Calu3 (cell line): ENCODE measurements around the gene PCBP2. TPM values are rescaled to one million over a fixed set of nuclear protein-coding genes. Genes with fewer than 3 reads are reported as not detected.

Experiments
- BruUV-seq: library from RNA; stranded (reverse); fragments of 400-500 nt; replicated peaks from 2 replicates; lab custom pipeline; 2021; lab: Mats Ljungman, UMichigan
- CTCF ChIA-PET: fragments of 300-600 bp; sonication (Branson Sonifier 250); formaldehyde crosslinking; loops from one replicate; lab custom pipeline; 2022; ENCODE audit warnings: antibody characterized with exemption; lab: Charles Lee
- DNase-seq: peaks from one replicate; pipeline ENCODE4 v3.0.0; 2022
- H3K27ac Mint-ChIP-seq: one replicate; pipeline ENCODE4 v1.8.0; 2022; ENCODE audit warnings: mixed read lengths; ENCODE audit not compliant: unreplicated experiment
- H3K27me3 Mint-ChIP-seq: one replicate; pipeline ENCODE4 v1.8.0; 2022; ENCODE audit warnings: mixed read lengths; ENCODE audit not compliant: unreplicated experiment
- H3K36me3 Mint-ChIP-seq: one replicate; pipeline ENCODE4 v1.8.0; 2022; ENCODE audit warnings: mild to moderate bottlenecking, moderate library complexity, mixed read lengths; ENCODE audit not compliant: insufficient read depth, unreplicated experiment
- H3K4me1 Mint-ChIP-seq: one replicate; pipeline ENCODE4 v1.8.0; 2022; ENCODE audit warnings: mild to moderate bottlenecking, low read depth, mixed read lengths; ENCODE audit not compliant: unreplicated experiment
- H3K4me3 Mint-ChIP-seq: one replicate; pipeline ENCODE4 v1.8.0; 2022; ENCODE audit warnings: mild to moderate bottlenecking, low read depth, moderate library complexity, mixed read lengths; ENCODE audit not compliant: unreplicated experiment
- H3K9me3 Mint-ChIP-seq: one replicate; pipeline ENCODE4 v1.8.0; 2022; ENCODE audit warnings: low read depth, mixed read lengths; ENCODE audit not compliant: unreplicated experiment
- intact Hi-C: fragments of 100-400 bp; cut with micrococcal nuclease; formaldehyde crosslinking; loops from one replicate; pipeline ENCODE4 v1.10.0; 2022; ENCODE audit not compliant: unreplicated experiment
- total RNA-seq: library from RNA; stranded (reverse); gene quantifications from 2 replicates; pipeline ENCODE4 v1.2.3, GENCODE V29; 2022
- TF ChIP-seq, protein P1 (sequence below): fragments of 200-600 bp; IDR thresholded peaks from one replicate; pipeline ENCODE4 v1.8.0; 2022; ENCODE audit warnings: antibody characterized with exemption; ENCODE audit not compliant: unreplicated experiment

Gene PCBP2
- total RNA-seq, 1 experiment from 2014 or later: 528 TPM

GRCh38 chr12:53466640-53467039 is 14.7 kb downstream of the PCBP2 start:
- Mint-ChIP-seq H3K4me1 (no peaks in the 10 kb centered on the region), H3K9me3 (no peaks in the 10 kb centered on the region), H3K27ac (no peak overlapping the region), H3K27me3 (no peaks in the 10 kb centered on the region), H3K36me3 (peaks cover 90% of the 10 kb centered on the region), H3K4me3 (no peak overlapping the region)
- TF ChIP-seq, protein P1, sequence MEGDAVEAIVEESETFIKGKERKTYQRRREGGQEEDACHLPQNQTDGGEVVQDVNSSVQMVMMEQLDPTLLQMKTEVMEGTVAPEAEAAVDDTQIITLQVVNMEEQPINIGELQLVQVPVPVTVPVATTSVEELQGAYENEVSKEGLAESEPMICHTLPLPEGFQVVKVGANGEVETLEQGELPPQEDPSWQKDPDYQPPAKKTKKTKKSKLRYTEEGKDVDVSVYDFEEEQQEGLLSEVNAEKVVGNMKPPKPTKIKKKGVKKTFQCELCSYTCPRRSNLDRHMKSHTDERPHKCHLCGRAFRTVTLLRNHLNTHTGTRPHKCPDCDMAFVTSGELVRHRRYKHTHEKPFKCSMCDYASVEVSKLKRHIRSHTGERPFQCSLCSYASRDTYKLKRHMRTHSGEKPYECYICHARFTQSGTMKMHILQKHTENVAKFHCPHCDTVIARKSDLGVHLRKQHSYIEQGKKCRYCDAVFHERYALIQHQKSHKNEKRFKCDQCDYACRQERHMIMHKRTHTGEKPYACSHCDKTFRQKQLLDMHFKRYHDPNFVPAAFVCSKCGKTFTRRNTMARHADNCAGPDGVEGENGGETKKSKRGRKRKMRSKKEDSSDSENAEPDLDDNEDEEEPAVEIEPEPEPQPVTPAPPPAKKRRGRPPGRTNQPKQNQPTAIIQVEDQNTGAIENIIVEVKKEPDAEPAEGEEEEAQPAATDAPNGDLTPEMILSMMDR: no peak
- DNase-seq: no peak
- intact Hi-C loops: no loop called here
- CTCF ChIA-PET: no interaction called here
- BruUV-seq: no TSS peak

GRCh38 chr12:53467082-53467481 is 15.2 kb downstream of the PCBP2 start:
- Mint-ChIP-seq H3K4me3 (no peak overlapping the region), H3K9me3 (no peaks in the 10 kb centered on the region), H3K27ac (no peak overlapping the region), H3K36me3 (peaks cover 94% of the 10 kb centered on the region), H3K27me3 (no peaks in the 10 kb centered on the region), H3K4me1 (no peaks in the 10 kb centered on the region)
- DNase-seq: no peak
- CTCF ChIA-PET: no interaction called here
- intact Hi-C loops: no loop called here
- TF ChIP-seq, protein P1: no peak
- BruUV-seq: no TSS peak

DNA sequence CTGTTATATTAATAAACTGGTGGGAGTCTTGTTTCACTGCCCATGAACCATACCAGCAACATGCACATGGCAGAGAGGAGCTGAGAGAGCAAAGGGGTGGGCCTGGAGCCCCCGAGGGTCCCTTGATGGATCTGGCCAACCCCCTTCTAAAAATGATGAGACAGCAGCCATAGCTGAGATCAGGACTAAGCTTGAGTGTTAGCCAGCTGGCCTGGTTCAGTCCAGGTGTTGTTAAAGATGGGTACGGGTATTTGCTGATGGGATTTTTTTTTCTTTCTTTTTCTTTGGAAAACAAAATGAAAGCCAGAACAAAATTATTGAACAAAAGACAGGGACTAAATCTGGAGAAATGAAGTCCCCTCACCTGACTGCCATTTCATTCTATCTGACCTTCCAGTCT is 16.0 kb downstream of the PCBP2 start:
- TF ChIP-seq, protein P1: no peak
- intact Hi-C loops: no loop called here
- CTCF ChIA-PET: no interaction called here
- BruUV-seq: TSS peak; percentile 7
- no peaks in the 10 kb centered on the region for H3K9me3 Mint-ChIP-seq
- no peak overlapping the region for H3K27ac Mint-ChIP-seq
- H3K4me3 Mint-ChIP-seq: no peak overlapping the region
- H3K36me3 Mint-ChIP-seq: peaks cover 88% of the 10 kb centered on the region
- no peaks in the 10 kb centered on the region for H3K4me1 Mint-ChIP-seq
- DNase-seq: no peak
- no peaks in the 10 kb centered on the region for H3K27me3 Mint-ChIP-seq

DNA sequence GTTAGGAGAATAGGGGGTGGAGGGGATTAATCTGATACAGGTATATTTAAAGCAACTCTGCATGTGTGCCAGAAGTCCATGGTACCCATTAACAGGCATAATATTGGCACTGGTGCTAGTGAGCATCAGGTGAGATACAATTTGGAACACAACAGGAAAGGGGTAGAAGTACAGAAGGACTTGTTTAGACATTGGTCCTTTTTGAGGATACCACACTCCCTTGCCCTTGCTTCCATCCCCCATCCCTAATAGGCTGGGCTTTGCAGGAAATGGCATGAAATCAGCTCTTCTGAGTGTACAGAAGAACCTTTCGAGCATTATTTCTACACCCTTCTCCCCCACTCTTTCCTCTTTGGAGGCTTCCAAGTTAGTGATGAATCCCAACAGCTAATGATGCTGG is 16.4 kb downstream of the PCBP2 start:
- CTCF ChIA-PET: no interaction called here
- Mint-ChIP-seq H3K36me3 (peaks cover 86% of the 10 kb centered on the region), H3K4me1 (no peaks in the 10 kb centered on the region), H3K27ac (no peak overlapping the region), H3K9me3 (no peaks in the 10 kb centered on the region), H3K4me3 (no peak overlapping the region), H3K27me3 (no peaks in the 10 kb centered on the region)
- BruUV-seq: no TSS peak
- no peak for DNase-seq
- intact Hi-C loops: no loop called here
- TF ChIP-seq, protein P1: no peak
